NCI-H146 treated with DMSO at 0.1 percent for 48 hours (cell line): Measurements from ENCODE around the gene PEF1.

Experiments
- DNase-seq: peaks from one replicate; lab custom pipeline; 2025; ENCODE audit not compliant: unreplicated experiment; lab: John Stamatoyannopoulos, UW

Gene PEF1

DNA sequence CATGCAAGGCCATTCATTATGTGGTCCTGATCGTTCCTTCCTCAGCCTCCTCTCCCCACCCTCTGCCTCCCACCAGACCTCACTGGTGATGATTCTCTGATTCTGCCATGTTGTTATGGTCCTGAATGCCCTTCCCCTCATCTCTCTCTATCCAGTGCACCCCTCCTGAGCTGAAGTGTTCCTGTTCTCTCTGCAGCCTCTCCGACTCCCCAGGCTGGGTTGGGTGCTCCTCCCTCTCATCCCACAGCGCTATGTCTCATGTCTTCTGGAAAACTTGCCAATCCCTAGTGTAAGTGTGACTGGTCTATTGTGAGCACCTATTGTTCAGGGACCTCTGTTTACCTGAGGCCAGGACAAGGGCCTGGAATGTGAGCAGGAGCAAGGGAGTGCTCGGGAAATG, 11.1 kb upstream of the PEF1 start:
- no peak for DNase-seq

DNA sequence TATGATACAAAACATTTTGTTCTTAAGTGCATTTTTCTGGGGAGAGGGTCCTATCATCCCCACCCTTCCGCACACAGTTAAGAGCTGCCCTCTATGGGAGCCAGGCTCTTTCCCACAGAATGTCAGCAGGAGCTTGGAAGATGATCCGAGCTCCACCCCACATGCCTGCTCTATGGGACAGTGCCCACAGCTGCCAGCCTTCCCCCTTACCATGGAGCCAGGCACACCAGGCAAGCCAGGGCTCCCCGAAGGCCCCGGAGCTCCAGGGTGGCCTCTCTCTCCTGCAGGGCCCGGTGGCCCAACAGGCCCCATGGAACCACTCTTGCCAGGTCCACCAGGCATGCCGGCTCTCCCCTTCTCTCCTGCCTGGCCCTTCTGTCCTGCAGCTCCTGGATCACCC, 10.4 kb upstream of the PEF1 start:
- DNase-seq, result no peak

DNA sequence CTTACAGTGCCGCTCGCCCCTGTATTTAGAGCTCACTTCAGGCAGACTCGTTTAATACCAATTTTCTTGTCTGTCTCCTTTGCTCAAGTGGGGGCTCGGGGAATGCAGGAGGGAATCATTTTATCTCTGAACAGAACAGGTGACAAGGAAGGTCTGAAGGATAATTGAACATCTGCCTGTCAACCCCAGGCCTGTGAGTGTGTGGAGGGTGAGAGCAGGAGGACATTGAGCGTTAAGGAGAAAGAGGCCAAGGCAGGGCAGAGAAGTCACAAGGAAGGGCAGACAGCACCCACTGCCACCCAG, 9.7 kb upstream of the PEF1 start:
- no peak for DNase-seq

DNA sequence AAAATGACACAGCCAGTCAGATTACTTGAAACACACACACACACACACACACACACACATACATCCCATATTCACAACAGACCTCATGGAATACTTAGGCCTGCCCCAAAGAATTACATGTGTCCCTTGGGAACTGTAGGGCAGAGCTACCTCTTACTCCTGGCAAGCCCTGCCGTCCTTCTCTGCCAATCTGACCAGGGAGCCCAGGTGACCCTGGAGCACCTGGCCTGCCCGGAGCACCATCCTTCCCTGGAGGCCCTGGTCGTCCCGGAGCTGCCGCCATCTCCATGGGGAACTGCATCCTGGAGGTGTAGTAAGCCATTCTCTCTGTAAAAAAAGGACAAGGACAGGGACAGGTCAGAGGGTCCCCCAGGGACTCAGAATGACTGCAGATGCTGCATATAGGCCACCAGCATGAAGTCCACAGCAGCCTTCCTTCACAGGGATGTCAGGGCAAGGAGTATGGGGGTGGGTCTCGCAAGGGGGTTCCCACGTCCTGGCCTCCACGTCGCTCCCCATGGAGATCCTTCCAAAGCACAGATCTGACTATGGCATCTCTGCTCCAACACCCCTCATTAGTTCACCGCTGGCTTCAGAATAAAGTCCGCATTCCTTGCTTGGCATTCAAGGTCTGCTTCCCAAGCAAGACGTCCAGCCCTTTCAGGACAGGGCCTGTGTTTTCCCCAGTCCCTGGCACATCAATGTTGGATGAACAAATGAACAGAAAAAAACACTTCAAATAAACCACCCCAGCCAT, 9.2 kb upstream of the PEF1 start:
- DNase-seq, result no peak

DNA sequence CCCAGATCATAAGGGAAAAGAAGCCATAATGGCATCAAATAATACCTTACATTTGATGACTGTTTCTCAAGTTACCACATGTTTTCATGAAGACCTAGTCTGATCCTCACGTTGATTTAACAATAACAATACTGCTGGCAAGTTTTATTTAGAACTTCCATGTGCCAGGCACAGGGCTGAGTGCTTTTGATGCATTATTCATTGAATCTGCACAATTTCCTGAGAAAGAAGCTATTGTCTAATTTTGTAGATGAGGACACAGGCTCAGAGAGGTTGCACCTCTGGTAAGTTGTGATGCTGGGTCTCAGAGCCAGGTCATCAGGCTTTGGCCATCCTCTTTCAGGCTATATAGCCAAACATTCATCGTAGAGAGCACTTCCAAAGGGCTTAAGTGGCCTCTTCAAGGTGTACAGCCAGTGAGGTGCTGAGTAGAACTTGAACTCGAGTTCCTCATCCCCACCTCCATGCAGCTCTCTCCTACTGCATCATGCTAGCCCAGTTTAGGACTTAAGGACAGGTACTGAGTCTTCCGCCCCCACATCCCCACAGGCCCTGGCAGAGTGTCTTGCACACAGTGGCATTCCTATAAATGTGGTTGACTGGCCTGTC, 8.3 kb upstream of the PEF1 start:
- DNase-seq, result no peak

DNA sequence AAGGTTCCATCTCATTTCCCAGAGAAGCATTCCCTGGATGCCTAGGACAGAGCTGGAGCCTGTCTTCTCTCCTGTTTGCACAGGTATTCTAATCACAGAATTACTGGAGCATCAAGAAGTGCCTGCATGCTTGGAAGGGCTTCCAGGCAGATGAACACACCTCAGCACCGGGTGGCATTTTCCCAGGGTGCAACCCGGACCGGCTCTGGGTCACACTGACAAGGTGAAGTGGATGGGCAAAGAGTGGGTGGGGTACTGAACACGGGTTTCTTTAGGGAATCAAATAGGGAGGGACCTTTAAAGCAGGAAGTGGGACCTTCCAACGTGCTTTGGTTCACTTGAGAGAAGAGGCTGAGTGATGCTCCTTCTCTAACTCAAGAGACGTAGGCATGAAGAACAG, 7.1 kb upstream of the PEF1 start:
- no peak for DNase-seq

DNA sequence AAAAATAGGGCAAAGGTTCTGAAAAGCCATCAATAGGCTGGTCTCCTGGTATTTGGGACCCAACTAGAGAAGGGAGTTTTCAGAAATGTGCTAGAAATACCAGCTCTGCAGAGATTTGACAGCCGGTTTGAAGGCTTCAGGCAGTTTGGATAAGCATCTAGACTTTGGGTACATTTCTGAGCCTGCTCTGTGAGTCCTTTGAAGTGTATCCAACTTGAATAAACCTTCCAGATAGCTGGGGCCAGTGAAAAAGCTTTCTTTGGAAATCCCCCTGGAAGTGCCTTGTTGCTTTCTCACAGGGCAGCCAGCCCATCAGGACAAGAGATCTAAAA, 6.4 kb upstream of the PEF1 start:
- DNase-seq, result no peak

DNA sequence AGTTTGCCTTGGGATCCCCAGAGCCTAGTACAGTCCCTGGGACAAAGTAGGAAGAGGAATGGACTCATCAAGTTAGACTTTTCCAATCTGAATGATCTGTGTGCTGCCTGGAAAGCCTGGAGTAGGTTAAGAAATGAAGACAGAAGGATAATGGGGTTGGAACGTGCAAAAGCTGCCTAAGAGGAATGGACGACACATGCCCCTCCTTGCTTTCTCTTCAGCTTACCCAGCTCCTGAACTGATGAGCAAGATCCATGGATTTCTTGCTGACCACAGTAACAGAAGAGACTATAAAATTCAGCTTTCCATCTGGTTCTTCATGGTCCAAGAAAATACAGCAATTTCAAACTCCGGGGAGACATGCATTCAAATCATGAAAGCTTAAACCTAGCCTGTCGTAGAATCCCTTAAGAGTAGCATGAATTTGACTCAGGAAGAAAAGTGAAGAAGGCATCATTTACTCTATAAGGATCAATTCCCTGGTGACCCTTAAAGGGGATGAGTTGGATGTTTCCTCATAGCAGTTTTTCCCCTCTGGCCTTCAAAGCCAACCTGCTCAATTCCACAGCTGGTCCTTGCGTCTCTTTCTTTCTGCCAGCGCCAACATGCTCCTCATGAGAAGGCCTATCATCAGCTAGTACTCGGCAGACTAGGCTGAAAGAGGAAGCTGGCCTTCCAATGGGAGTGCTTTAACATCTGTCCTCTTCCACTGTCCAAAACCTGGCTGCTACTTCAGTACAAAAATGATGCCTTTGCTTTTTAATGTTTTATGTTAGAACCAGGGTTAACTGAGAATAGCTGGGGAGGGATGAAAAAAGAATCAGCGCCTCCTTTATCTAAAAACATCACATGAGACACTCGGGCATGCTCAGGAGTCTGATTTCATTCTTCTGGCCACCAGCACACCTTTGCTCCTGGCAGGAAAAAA, 5.7 kb upstream of the PEF1 start:
- DNase-seq, result no peak

DNA sequence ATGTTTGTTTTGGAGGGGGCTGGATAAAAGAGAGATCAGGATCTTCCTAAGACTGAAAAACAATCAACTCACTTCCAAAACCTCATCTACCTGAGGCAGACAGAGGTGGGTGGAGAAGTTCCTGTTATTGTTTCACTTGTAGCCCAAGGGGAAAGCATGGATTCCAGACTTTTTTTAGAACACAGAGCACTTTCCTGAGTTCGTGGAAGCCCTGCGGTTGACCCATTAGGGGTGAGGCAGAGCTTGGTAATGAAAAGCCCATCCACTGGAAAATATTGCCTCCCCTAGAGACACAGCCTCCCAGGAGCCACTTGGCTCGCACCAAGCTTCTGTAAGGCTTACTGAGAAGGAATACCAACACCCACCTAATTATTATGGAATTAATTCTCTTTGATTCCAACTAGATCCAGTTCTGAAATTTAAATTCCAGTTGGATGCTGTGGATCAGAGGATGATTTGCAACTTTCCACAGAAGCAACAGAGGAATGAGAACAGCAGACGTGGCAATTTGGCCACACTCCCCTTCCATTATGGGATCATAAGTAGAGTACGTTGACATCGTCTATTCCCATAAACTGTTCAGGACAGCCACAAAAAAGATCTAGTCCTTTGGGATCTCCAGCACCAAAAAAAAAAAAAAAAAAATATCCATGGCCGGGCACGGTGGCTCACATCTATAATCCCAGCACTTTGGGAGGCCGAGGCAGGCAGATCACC, 4.1 kb upstream of the PEF1 start:
- no peak for DNase-seq

DNA sequence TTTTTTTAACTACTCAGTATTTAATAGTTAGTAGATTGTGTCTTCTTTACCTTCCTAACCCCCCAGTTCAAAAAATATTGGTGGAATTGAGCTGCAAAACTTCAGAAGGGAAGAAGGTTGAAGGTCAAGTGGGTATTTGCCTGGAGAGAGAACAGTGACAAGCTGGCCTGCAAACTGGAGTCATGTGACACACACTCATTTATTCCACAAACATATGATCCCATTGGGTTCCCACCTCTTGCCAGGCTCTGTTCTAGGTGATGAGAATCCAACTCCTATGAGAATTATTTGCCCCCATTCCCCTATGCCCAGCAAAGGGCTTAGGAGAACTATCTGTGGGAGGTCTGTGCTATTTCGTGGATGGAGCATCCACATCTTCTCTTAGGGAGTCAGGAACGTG, 3.5 kb upstream of the PEF1 start:
- DNase-seq, result no peak

DNA sequence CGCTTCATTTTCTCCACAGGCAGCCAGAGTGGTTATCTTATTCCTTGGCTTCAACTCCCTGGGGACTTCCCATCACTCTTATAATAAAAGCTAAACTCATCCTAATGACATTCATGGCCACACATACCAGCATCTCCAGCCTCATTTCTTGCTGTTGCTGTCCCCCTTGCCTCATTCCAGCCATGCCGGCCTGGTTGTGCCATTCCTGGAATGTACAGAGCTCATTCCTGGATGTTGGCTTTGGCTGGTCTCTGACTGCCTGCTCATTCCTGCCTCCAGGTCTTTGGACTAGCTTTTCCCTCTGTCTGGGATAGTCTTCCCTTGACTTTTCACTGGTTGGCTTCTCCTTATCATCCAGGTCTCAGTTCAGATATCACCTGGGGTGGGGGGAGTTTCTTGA, 2.4 kb upstream of the PEF1 start:
- DNase-seq, result no peak

DNA sequence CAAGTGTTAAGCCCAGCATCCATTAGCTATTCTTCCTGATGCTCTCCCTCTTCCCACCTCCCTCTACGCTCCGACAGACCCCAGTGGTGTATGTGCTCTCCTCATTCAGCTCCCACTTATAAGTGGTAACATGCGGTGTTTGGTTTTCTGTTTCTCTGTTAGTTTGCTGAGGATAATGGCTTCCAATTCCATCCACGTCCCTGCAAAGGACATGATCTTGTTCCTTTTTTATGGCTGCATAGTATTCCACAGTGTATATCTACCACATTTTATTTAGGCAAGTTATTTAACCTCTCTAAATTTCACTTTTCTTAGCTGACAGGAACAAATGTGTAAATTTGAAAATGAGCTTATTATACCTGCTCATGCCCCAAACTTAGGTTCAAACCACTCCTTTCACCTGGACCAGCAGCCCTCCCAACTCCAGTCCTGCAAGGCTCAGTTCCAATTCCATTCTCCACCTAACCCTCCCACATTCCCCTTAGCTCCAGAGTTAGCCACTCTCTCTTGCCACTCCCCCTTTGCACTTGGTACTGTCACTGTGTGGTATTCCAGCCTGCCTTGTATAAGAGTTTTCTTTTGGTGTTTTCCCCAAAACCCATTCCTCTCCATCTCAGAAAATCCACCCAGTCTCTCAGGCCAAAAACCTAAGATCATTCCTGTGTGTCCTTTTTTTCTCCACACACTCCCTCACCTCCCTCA, 1.7 kb upstream of the PEF1 start:
- no peak for DNase-seq

DNA sequence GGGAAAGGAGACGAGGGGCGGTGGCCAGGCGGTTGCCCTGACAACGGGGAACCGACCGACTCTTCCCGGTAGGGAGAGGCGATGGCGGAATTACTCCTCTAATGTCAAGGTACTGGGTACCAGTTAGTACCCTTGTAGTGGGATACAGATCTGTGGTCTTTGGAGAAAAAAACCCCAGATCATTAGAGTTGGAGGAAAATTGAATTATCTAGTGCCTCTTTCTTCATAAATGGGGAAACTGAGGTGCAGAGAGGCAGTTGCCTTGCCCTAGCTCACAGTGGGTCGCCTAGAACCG, 545 bp upstream of the PEF1 start:
- no peak for DNase-seq

DNA sequence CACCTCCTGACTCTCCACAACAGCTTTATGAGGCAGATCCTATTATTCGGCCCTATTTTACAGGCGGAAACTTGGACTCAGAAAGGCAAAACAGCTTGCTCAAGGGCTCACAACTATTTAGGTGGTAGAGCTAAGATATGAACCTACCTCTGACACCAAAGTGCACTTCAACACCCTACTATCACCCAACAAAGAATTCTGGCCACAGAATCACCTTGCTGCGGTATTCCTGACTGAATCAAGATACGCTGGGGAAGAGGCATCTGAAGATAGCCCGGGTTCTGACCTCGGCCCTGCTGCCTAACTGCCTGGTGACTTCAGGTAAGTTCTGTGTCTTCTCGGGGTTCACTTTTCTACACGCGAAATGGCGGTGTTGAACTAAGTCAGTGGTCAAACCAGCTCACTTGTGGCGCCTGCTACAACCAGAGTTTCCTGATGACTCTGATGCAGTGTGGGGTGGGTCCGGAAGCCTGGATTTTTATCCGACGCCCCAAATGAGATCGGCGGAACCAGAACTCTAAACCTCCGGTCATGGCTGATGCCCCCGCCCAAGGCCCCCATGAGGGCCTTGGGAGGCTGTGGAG, 608 bp downstream of the PEF1 start:
- DNase-seq, result no peak

DNA sequence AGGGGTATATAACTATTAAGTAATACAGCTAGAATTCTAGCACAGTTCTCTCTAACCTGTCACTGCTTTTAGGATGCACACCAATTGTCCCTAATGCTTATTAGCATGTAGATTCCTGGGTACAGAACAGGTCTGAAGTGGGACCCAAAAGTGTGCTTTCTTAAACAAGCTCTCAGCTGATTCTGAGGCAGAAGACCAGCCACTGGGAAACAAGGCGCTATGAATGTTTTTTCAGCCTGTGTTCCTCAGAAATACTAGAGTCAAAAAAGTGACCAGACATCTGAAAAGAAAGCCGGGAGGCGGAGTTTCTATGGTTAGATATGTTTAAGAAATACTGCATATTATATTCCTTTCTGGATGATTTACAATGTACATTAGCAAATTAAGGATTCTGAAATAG, 1.8 kb downstream of the PEF1 start:
- DNase-seq, result no peak

DNA sequence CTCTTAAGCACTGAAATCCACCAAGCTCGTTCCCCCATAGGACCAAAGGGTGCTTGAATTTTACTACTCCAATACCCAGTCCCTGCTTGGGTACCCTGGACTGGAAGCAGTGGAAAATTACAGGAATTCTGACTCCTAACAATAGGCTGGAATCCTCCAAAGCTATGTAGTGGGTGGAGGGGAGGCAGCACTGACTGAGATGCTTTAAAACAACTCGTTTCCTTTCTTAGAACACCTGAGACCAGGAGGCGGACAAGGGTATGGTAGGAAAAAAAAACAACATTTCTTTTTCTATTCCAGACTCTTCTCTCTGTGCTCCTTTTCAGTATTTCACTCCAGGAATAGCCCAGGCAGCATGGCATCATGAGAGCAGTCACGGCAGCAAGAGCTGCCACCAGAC, 2.3 kb downstream of the PEF1 start:
- no peak for DNase-seq

DNA sequence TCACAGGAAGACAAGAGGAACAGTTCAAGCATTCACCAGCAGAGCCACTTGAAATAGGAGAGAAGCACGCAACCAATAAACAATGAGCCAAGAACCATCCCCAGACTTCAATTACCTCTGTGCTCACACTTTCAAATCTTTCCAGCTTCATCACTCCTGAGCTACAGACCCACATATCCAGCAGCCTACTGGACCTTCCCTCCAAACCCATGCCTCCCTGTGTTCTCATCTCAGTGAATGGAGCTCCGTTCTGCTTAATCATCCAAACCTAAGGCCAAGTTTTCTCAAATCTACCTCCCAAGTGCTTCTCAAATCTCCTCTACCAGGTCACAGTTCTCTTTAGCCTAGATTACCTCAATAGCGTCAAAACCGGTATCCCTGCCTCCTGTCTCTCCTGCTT, 3.7 kb downstream of the PEF1 start:
- DNase-seq, result no peak

DNA sequence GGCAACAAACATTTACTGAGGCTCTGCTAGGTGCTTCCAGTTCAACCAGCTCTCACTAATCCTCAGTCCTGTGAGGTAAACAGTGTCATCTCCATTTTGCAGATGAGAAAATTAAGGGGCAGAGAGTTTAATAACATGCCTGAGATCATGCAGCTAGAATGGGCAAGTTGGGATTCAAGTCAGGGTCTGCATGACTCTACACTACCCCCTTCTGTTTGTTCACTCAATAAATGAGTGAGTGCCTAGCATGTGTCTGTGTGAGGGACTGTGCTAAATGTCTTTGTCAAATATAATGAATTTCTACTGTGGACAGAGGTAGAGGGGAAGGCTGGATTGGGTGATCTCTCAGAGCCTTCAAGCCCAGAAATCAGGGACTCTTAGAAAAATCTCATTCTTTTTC, 4.5 kb downstream of the PEF1 start:
- DNase-seq, result no peak

DNA sequence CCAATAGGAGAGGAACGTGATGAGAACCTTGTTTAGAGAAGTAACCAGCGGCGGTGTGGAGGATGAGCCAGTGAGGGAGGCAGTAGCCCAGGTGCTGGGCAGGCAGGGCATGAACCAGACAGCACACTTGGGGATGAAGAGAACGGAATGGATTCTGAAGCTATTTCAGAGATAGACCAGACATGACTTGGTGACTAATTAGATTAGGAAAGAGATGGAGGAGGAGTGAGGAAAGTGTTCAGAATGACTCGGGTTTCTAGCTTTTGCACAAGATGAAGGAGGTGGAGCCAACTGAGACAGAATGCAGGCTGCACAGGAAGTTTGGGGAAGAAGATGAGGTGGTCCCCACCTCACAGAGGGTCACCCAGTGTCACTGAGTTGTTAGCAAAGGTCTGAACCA, 5.1 kb downstream of the PEF1 start:
- no peak for DNase-seq

DNA sequence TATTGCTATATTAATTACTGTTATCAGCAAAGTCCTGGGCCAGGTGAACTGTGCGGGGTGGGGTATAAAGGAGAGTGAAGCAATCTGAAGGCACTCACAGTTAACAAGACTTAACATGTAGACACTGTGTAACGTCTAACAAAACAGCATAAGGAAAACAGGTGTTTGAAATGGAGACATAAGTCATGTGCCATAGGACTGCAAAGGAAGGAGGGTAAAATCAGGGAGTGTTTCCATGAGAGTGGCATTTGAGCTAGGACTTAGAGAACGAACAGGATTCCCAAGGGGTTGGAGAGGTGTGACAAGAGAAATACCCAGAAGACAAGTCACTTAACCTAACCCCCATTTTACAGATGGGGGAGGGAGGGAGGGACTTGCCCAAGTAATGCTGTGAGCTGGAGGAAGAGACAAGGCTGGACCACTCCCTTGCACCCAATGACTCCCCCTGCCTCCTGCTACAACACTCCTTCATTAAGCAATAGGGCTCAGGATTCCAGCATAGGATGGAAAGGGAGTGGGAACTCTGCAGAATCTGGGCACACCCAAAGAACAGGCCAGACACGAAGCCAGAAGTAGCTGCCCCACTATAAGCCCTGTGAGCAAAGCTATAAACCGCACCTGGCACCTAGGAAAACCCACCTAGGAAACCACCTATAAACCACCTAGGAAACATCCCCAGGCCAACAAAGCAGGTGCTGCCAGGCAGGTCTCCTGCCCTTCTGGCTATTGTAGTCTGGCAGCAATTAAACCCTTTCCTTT, 6.6 kb downstream of the PEF1 start:
- DNase-seq, result no peak
